GM21515 (cell line): ENCODE results near the gene SMNDC1.
A peak's percentile ranks its signal among the peaks of the same experiment; 100 is the strongest.
"Not testable (repeated sequence)": the region's sequence is repeated elsewhere in the genome, so short reads cannot be mapped to it uniquely, and the experiment has no call there.

Source experiments
- ATAC-seq: cut with Tn5 transposase; IDR thresholded peaks from one replicate; pipeline ENCODE4 v1.9.1; 2021; ENCODE audit not compliant: unreplicated experiment

Gene SMNDC1

GRCh38 chr10:110284262-110284661, 20.5 kb downstream of the SMNDC1 start:
- no peak for ATAC-seq

GRCh38 chr10:110279407-110279986, 25.2 kb downstream of the SMNDC1 start:
- ATAC-seq = peak; percentile 47

- no peak for ATAC-seq
These were observed 25.9 kb downstream of the SMNDC1 start for GRCh38 chr10:110278562-110279406.

GRCh38 chr10:110277591-110277990, 27.1 kb downstream of the SMNDC1 start:
- no peak for ATAC-seq

- no peak for ATAC-seq
These were observed 28.1 kb downstream of the SMNDC1 start for GRCh38 chr10:110276603-110277002.

- no peak for ATAC-seq
These were observed 29.5 kb downstream of the SMNDC1 start for GRCh38 chr10:110275128-110275729.

- no peak for ATAC-seq
These were observed 30.1 kb downstream of the SMNDC1 start for GRCh38 chr10:110274647-110275046.

- ATAC-seq = no peak
These were observed 30.6 kb downstream of the SMNDC1 start for GRCh38 chr10:110274072-110274627.

- ATAC-seq = no peak
These were observed 31.2 kb downstream of the SMNDC1 start for GRCh38 chr10:110273474-110273873.

GRCh38 chr10:110272995-110273394, 31.7 kb downstream of the SMNDC1 start:
- ATAC-seq = not testable (repeated sequence)

GRCh38 chr10:110269374-110270318, 35.1 kb downstream of the SMNDC1 start:
- ATAC-seq = no peak

- no peak for ATAC-seq
These were observed 35.7 kb downstream of the SMNDC1 start for GRCh38 chr10:110268971-110269370.

- no peak for ATAC-seq
These were observed 36.3 kb downstream of the SMNDC1 start for GRCh38 chr10:110268442-110268841.

GRCh38 chr10:110267276-110267675, 37.4 kb downstream of the SMNDC1 start:
- ATAC-seq = no peak

GRCh38 chr10:110265573-110266193, 39.0 kb downstream of the SMNDC1 start:
- ATAC-seq = no peak

- ATAC-seq = no peak
These were observed 41.6 kb downstream of the SMNDC1 start for GRCh38 chr10:110263164-110263563.

- no peak for ATAC-seq
These were observed 43.8 kb downstream of the SMNDC1 start for GRCh38 chr10:110260746-110261477.

GRCh38 chr10:110259317-110259716, 45.4 kb downstream of the SMNDC1 start:
- no peak for ATAC-seq

- ATAC-seq = no peak
These were observed 46.2 kb downstream of the SMNDC1 start for GRCh38 chr10:110258542-110258941.

- no peak for ATAC-seq
These were observed 50.3 kb downstream of the SMNDC1 start for GRCh38 chr10:110254467-110254866.
